GM12891 (cell line): ENCODE measurements around the gene SNRPB.
"Not testable (repeated sequence)": the region's sequence is repeated elsewhere in the genome, so short reads cannot be mapped to it uniquely, and the experiment has no call there.

Source experiments
- POLR2A ChIP-seq: IDR thresholded peaks from 2 replicates; pipeline ENCODE4 v1.6.1; 2011; ENCODE audit warnings: low read depth, low read length, control low read depth
- TAF1 ChIP-seq: IDR thresholded peaks from 2 replicates; pipeline ENCODE4 v1.6.1; 2011; ENCODE audit warnings: low read depth, low read length, control low read depth

DNA sequence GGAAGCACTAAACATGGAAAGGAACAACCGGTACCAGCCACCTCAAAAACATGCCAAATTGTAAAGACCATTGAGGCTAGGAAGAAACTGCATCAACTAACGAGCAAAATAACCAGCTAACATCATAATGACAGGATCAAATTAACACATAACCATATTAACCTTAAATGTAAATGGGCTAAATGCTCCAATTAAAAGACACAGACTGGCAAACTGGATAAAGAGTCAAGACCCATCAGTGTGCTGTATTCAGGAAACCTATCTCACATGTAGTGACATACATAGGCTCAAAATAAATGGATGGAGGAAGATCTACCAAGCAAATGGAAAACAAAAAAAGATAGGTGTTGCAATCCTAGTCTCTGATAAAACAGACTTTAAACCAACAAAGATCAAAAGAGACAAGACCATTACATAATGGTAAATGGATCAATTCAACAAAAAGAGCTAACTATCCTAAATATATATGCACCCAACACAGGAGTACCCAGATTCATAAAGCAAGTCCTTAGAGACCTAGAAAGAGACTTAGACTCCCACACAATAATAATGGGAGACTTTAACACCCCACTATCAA, 32.3 kb upstream of the SNRPB start:
- TF ChIP-seq POLR2A, TAF1: not testable (repeated sequence)
